OCI-LY1 (cell line): Measurements from ENCODE around the gene YPEL2.

Source experiments
- EZH2 ChIP-seq: fragments of 200-600 bp; sonication (generic), shearing (Covaris generic); IDR thresholded peaks from 2 replicates; pipeline ENCODE4 v1.8.0; 2017; ENCODE audit warnings: borderline replicate concordance, mixed run types, mild to moderate bottlenecking, antibody characterized with exemption, low read length, moderate library complexity, mixed read lengths
- TF ChIP-seq, protein P1 (sequence below): fragments of 200-600 bp; sonication (generic), shearing (Covaris generic); IDR thresholded peaks from 2 replicates; pipeline ENCODE4 v1.5.1; 2017; ENCODE audit warnings: mild to moderate bottlenecking, antibody characterized with exemption, low read length, moderate library complexity, mixed read lengths

DNA sequence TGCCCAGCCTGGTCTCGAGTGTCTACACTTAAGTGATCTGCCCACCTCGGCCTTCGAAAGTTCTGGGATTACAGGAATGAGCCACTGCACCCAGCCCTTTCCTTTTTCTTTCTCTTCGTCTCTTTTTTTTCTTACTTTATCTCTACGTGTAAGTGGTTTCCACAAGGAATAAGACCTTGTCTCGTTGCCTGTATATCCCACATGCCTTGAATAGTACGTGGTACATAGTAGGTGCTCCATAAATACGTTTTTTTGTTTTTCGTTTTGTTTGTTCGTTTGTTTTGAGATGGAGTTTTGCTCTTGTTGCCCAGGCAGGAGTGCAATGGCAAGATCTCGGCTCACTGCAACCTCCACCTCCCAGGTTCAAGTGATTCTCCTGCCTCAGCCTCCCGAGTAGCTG is 86.0 kb downstream of the YPEL2 start:
- TF ChIP-seq, protein P1, sequence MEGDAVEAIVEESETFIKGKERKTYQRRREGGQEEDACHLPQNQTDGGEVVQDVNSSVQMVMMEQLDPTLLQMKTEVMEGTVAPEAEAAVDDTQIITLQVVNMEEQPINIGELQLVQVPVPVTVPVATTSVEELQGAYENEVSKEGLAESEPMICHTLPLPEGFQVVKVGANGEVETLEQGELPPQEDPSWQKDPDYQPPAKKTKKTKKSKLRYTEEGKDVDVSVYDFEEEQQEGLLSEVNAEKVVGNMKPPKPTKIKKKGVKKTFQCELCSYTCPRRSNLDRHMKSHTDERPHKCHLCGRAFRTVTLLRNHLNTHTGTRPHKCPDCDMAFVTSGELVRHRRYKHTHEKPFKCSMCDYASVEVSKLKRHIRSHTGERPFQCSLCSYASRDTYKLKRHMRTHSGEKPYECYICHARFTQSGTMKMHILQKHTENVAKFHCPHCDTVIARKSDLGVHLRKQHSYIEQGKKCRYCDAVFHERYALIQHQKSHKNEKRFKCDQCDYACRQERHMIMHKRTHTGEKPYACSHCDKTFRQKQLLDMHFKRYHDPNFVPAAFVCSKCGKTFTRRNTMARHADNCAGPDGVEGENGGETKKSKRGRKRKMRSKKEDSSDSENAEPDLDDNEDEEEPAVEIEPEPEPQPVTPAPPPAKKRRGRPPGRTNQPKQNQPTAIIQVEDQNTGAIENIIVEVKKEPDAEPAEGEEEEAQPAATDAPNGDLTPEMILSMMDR, result no peak
- TF ChIP-seq EZH2, result no peak
